Measurements from ENCODE around the gene RAPGEF3.
A peak's percentile ranks its signal among the peaks of the same experiment; 100 is the strongest.

The RAPGEF3 gene

DNA sequence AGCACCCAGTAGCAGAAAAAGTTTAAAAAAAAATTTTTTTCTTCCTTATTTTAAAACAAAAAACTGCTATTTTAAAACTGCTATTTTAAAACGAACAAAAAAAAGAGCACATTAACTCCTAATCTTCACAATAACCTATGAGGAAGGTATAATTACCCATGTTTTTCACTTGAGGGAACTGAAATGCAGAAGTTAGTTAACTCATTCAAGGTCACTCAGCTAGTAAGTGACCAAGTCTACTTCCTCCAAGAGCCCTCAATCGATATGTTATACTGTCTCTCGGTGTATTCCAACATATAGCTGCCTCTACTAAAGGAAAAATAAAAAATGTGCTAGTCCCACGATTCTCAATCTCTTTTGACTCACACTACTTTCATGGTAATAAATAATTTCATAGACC lies 60.6 kb downstream of the RAPGEF3 start:
- Histone ChIP-seq H3K4me3 (ENCODE audit: low read depth, low read length) (no peak overlapping the region), H3K27ac (no peak overlapping the region), H3K27me3 (ENCODE audit: insufficient read depth, low read depth, severe bottlenecking) (no peaks in the 10 kb centered on the region), H3K36me3 (peaks cover 51% of the 10 kb centered on the region), H3K9me3 (ENCODE audit: severe bottlenecking) (no peaks in the 10 kb centered on the region)
- TF ChIP-seq, protein P1, sequence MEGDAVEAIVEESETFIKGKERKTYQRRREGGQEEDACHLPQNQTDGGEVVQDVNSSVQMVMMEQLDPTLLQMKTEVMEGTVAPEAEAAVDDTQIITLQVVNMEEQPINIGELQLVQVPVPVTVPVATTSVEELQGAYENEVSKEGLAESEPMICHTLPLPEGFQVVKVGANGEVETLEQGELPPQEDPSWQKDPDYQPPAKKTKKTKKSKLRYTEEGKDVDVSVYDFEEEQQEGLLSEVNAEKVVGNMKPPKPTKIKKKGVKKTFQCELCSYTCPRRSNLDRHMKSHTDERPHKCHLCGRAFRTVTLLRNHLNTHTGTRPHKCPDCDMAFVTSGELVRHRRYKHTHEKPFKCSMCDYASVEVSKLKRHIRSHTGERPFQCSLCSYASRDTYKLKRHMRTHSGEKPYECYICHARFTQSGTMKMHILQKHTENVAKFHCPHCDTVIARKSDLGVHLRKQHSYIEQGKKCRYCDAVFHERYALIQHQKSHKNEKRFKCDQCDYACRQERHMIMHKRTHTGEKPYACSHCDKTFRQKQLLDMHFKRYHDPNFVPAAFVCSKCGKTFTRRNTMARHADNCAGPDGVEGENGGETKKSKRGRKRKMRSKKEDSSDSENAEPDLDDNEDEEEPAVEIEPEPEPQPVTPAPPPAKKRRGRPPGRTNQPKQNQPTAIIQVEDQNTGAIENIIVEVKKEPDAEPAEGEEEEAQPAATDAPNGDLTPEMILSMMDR (IDR thresholded peaks at IDR 0.05; ENCODE audit: low read depth, low read length) = no peak
- no peak for DNase-seq

DNA sequence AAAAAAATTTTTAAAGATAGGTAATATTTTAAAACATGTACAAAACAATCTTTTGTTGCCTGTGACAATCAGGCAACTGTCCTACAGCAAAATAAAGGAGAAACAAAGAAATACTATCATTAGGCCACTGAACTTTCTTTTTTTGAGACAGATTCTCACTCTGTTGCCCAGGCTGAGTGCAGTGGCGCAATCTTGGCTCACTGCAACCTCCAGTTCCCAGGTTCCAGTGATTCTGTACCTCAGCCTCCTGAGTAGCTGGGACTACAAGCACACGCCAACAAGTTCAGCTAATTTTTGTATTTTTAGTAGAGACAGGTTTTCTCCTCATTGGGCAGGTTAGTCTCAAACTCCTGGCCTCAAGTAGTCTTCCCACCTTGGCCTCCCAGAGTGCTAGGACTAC lies 69.5 kb downstream of the RAPGEF3 start:
- no peak overlapping the region for H3K27ac ChIP-seq
- no peaks in the 10 kb centered on the region for H3K9me3 ChIP-seq (ENCODE audit: severe bottlenecking)
- TF ChIP-seq, protein P1 (IDR thresholded peaks at IDR 0.05; ENCODE audit: low read depth, low read length) = no peak
- no peaks in the 10 kb centered on the region for H3K27me3 ChIP-seq (ENCODE audit: insufficient read depth, low read depth, severe bottlenecking)
- H3K36me3 ChIP-seq = peaks cover 32% of the 10 kb centered on the region
- H3K4me3 ChIP-seq (ENCODE audit: low read depth, low read length) = no peak overlapping the region
- DNase-seq = no peak

DNA sequence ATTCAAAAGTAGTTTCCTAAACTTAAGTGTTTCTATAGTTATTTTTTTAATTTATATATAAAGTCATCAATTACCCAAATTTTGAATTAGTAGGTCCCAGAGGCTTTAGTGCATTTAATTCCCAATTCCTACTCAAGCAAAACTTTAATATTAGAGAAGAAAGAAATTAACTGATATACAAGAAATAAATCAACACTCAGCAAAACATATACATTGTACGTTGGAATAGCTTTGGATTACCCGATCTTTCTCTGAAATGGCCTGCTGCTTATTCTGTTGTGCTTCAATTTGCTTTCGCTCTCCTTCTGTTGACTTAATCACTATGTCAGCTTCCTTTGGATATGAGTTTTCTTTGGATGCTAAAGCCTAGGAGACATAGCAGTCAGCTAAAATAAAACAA lies 71.0 kb downstream of the RAPGEF3 start:
- peaks cover 23% of the 10 kb centered on the region for H3K36me3 ChIP-seq
- DNase-seq = no peak
- TF ChIP-seq, protein P1 (IDR thresholded peaks at IDR 0.05; ENCODE audit: low read depth, low read length) = no peak
- no peaks in the 10 kb centered on the region for H3K9me3 ChIP-seq (ENCODE audit: severe bottlenecking)
- H3K27ac ChIP-seq = no peak overlapping the region
- no peak overlapping the region for H3K4me3 ChIP-seq (ENCODE audit: low read depth, low read length)
- H3K27me3 ChIP-seq (ENCODE audit: insufficient read depth, low read depth, severe bottlenecking) = no peaks in the 10 kb centered on the region

DNA sequence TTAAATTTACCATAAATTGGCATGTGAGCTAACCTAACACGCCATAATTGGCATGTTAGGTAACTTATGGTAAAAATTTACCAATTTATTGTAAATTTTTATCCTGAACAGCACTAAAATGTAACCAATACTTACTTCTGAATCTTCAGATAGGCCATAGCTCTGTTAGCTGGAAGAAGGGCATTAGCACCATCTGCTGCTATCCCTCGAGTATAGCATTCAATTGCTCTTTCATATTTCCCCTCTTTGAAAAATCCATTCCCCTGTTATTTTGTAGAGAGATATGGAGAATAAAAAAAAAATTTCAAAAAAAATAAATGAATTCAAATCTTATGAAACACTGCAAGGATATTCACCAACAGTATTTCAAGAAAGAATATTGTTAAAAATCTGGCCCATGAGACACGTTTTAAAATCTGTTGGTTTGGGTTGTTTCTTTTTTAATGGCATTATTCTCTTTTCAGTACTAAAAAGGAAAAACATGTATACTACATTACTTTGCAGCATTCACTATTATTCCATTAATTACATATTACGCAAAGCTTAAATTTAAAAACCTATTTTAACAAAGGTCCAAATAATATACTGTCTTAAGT lies 71.9 kb downstream of the RAPGEF3 start:
- no peak for DNase-seq
- H3K27ac ChIP-seq = no peak overlapping the region
- H3K4me3 ChIP-seq (ENCODE audit: low read depth, low read length) = no peak overlapping the region
- no peaks in the 10 kb centered on the region for H3K27me3 ChIP-seq (ENCODE audit: insufficient read depth, low read depth, severe bottlenecking)
- no peaks in the 10 kb centered on the region for H3K9me3 ChIP-seq (ENCODE audit: severe bottlenecking)
- peaks cover 18% of the 10 kb centered on the region for H3K36me3 ChIP-seq
- TF ChIP-seq, protein P1 (IDR thresholded peaks at IDR 0.05; ENCODE audit: low read depth, low read length) = peak; percentile 49; the same call in 1 of the 2 replicates
